HepG2 (cell line): Measurements from ENCODE around the gene EIF5A2. TPM values are rescaled to one million over a fixed set of nuclear protein-coding genes. Genes with fewer than 3 reads are reported as not detected.

Experiments
- ATAC-seq: fragments of 200-7000 bp; cut with Tn5 transposase; 3 replicates; pipeline ENCODE4 v1.9.1; 2020; ENCODE audit warnings: mild to moderate bottlenecking, moderate library complexity
- BruUV-seq: library from RNA; stranded (reverse); fragments of 400-500 nt; replicated peaks from 2 replicates; lab custom pipeline; 2021; lab: Mats Ljungman, UMichigan
- CTCF ChIA-PET: fragments of 300-600 bp; formaldehyde crosslinking; extraction: SDS; loops from one replicate; lab custom pipeline; 2021; ENCODE audit warnings: low total read pairs, inconsistent platforms, low intra/inter-chr PET ratio; lab: Yijun Ruan, JAX
- POLR2A ChIA-PET: fragments of 350-600 bp; sonication (Branson Sonifier 250); formaldehyde crosslinking; loops from one replicate; lab custom pipeline; 2020; ENCODE audit warnings: antibody characterized with exemption, inconsistent platforms; lab: Yijun Ruan, JAX
- DNase-seq: peaks from one replicate; pipeline ENCODE4 v3.0.0-alpha.2; 2015; ENCODE audit warnings: low spot score
- FAIRE-seq: peaks from 3 replicates; lab custom pipeline; 2011; peaks lifted over from hg19 to GRCh38; lab: Jason Lieb, UNC
- H2AFZ ChIP-seq: one replicate; pipeline ENCODE4 v1.6.1; 2011; ENCODE audit warnings: low read length, inconsistent platforms
- H3K27ac ChIP-seq: fragments of 300-600 bp; 3 replicates; pipeline ENCODE4 v1.8.0; 2011; ENCODE audit warnings: mixed run types, mild to moderate bottlenecking, mixed read lengths, low read length, inconsistent platforms; ENCODE audit not compliant: insufficient read depth; ENCODE audit errors: extremely low read length
- H3K27me3 ChIP-seq, 2 experiments: fragments of 200-600 bp in 1 of 2; 2 replicates in 1 of 2; 3 replicates in 1 of 2; pipeline versions ENCODE4 v1.6.0 to v1.8.0; 2011; ENCODE audit warnings: low read length in 2 of 2, mild to moderate bottlenecking in 2 of 2, moderate library complexity in 2 of 2, inconsistent platforms in 1 of 2; ENCODE audit not compliant: insufficient read depth in 2 of 2, control insufficient read depth in 1 of 2
- H3K36me3 ChIP-seq, 2 experiments: fragments of 200-600 bp in 1 of 2; replicated peaks in 1 of 2; 2 replicates in 1 of 2; 3 replicates in 1 of 2; pipeline versions ENCODE4 v1.5.1 to v1.8.0; 2011; ENCODE audit warnings: low read length in 2 of 2, inconsistent platforms in 1 of 2; ENCODE audit not compliant: insufficient read depth in 2 of 2, control insufficient read depth in 1 of 2
- H3K4me1 ChIP-seq: 2 replicates; pipeline ENCODE4 v1.5.1; 2012; ENCODE audit warnings: low read length, inconsistent platforms; ENCODE audit not compliant: insufficient read depth
- H3K4me2 ChIP-seq: 2 replicates; pipeline ENCODE4 v1.6.0; 2011; ENCODE audit warnings: low read depth, low read length, inconsistent platforms
- H3K4me3 ChIP-seq, 3 experiments: fragments of 200-600 bp in 1 of 3; sonication (generic), shearing (Covaris generic) in 1 of 3; replicated peaks in 1 of 3; 2 replicates each; pipeline ENCODE4 v1.5.1; 2011 to 2016; ENCODE audit warnings: low read length in 3 of 3, inconsistent platforms in 2 of 3, low read depth in 2 of 3, mild to moderate bottlenecking in 2 of 3, control low read depth in 1 of 3, mixed read lengths in 1 of 3; ENCODE audit not compliant: insufficient read depth in 1 of 3
- H3K79me2 ChIP-seq: one replicate; pipeline ENCODE4 v1.6.1; 2011; ENCODE audit warnings: low read length, inconsistent platforms; ENCODE audit not compliant: insufficient read depth
- H3K9ac ChIP-seq: 2 replicates; pipeline ENCODE4 v1.6.0; 2011; ENCODE audit warnings: mild to moderate bottlenecking, low read depth, low read length, inconsistent platforms; ENCODE audit not compliant: insufficient read depth
- H3K9me3 ChIP-seq: 2 replicates; pipeline ENCODE4 v1.5.1; 2012; ENCODE audit warnings: mild to moderate bottlenecking, low read length
- H4K20me1 ChIP-seq: 2 replicates; pipeline ENCODE4 v1.6.0; 2011; ENCODE audit warnings: inconsistent platforms, mild to moderate bottlenecking, low read length, moderate library complexity; ENCODE audit not compliant: insufficient read depth
- ATF7-NPFF ChIP-seq: sonication (generic); formaldehyde crosslinking; IDR thresholded peaks from 2 replicates; pipeline ENCODE4 v1.8.1; 2023; ENCODE audit warnings: mild to moderate bottlenecking, low read depth, missing genetic modification reagents, moderate library complexity
- HMG20A ChIP-seq: IDR thresholded peaks from 2 replicates; pipeline ENCODE4 v1.6.1; 2016; ENCODE audit warnings: borderline replicate concordance
- KLF16 ChIP-seq, 2 experiments: sonication (generic) in 1 of 2; formaldehyde crosslinking in 1 of 2; IDR thresholded peaks; 2 replicates each; pipeline versions ENCODE4 v1.6.1 to v1.8.0; 2016 to 2023; ENCODE audit warnings: missing genetic modification reagents in 2 of 2, missing compliant biosample characterization in 1 of 2
- RBM39 ChIP-seq: fragments of 200-400 bp; formaldehyde crosslinking; IDR thresholded peaks from one replicate; pipeline ENCODE4 v1.6.1; 2018; ENCODE audit warnings: antibody characterized with exemption, mild to moderate bottlenecking, low read depth, low read length; ENCODE audit not compliant: poor library complexity, severe bottlenecking
- ZBTB38 ChIP-seq: sonication (generic); formaldehyde crosslinking; IDR thresholded peaks from 2 replicates; pipeline ENCODE4 v1.5.1; 2020; ENCODE audit warnings: mild to moderate bottlenecking, missing genetic modification reagents
- ZBTB42 ChIP-seq: sonication (generic); formaldehyde crosslinking; IDR thresholded peaks from 2 replicates; pipeline ENCODE4 v1.5.0; 2020; ENCODE audit warnings: mild to moderate bottlenecking, missing genetic modification reagents
- ZFP36L2 ChIP-seq: sonication (generic); formaldehyde crosslinking; IDR thresholded peaks from 2 replicates; pipeline ENCODE4 v1.4.0; 2020; ENCODE audit warnings: missing genetic modification reagents
- ZNF225 ChIP-seq: sonication (generic); formaldehyde crosslinking; IDR thresholded peaks from 2 replicates; pipeline ENCODE4 v1.4.0; 2020; ENCODE audit warnings: mild to moderate bottlenecking, missing genetic modification reagents
- ZNF274 ChIP-seq: sonication (generic); formaldehyde crosslinking; IDR thresholded peaks from 2 replicates; pipeline ENCODE4 v1.5.1; 2020; ENCODE audit warnings: mild to moderate bottlenecking, missing genetic modification reagents
- WGBS: methylation state at CpG from one replicate; pipeline ENCODE4 v1.1.6; 2017; ENCODE audit warnings: low lambda C conversion rate; 5-methylcytosine and 5-hydroxymethylcytosine counted together
- in situ Hi-C: cut with HindIII; loops from 2 replicates; pipeline ENCODE4 v1.10.0; 2017; ENCODE audit warnings: low pct_unique_long_range_greater_than_20kb; ENCODE audit not compliant: extremely low pct_ligation_motif_present
- intact Hi-C: fragments of 100-400 bp; cut with micrococcal nuclease; formaldehyde crosslinking; loops from one replicate; pipeline ENCODE4 v1.10.0; 2022; ENCODE audit not compliant: unreplicated experiment
- polyA plus RNA-seq, 8 experiments: library from polyadenylated mRNA; depleted of rRNA in 3 of 8; stranded (reverse) in 7 of 8; unstranded in 1 of 8; fragments of >200 nt; fragmentation: Illumina TruSeq in 4 of 8; extraction: Trizol in 4 of 8; gene quantifications; 2 replicates each; pipeline versions ENCODE4 v1.2.1 to v1.2.3, GENCODE V29; 2011 to 2016; ENCODE audit warnings: low read depth in 4 of 8, missing spikeins in 1 of 8, mixed read lengths in 1 of 8; ENCODE audit not compliant: insufficient read depth in 1 of 8
- total RNA-seq, 5 experiments: library from RNA; depleted of rRNA; stranded (reverse); fragments of >200 nt; fragmentation: Illumina TruSeq; extraction: Trizol; gene quantifications; 2 replicates each; pipeline ENCODE4 v1.2.3, GENCODE V29; 2016; ENCODE audit warnings: low read depth in 1 of 5
- TF ChIP-seq, protein P1 (sequence below): sonication (generic); formaldehyde crosslinking; conservative IDR thresholded peaks from 2 replicates; pipeline ENCODE4 v1.5.0; 2020; ENCODE audit warnings: missing genetic modification reagents
- TF ChIP-seq, protein P2 (sequence below): sonication (generic); formaldehyde crosslinking; IDR thresholded peaks from 2 replicates; pipeline ENCODE4 v1.5.1; 2020; ENCODE audit warnings: missing genetic modification reagents, mild to moderate bottlenecking, borderline replicate concordance
- TF ChIP-seq, protein P3 (sequence below): sonication (generic); formaldehyde crosslinking; IDR thresholded peaks from 2 replicates; pipeline ENCODE4 v1.5.0; 2020; ENCODE audit warnings: mild to moderate bottlenecking, missing genetic modification reagents, borderline replicate concordance
- TF ChIP-seq, protein P4 (sequence below): sonication (generic); formaldehyde crosslinking; IDR thresholded peaks from 2 replicates; pipeline ENCODE4 v1.5.0; 2020; ENCODE audit warnings: missing genetic modification reagents
- TF ChIP-seq, protein P5 (sequence below): sonication (generic); formaldehyde crosslinking; IDR thresholded peaks from 2 replicates; pipeline ENCODE4 v1.8.0; 2022; ENCODE audit warnings: missing genetic modification reagents, mild to moderate bottlenecking, moderate library complexity, borderline replicate concordance

Gene EIF5A2
- total and polyA plus RNA-seq, 2 of the 13 experiments (the other 11 are each of a cell fraction or from before 2014, with no cell fraction given) = 3.5 to 9.4 TPM

DNA sequence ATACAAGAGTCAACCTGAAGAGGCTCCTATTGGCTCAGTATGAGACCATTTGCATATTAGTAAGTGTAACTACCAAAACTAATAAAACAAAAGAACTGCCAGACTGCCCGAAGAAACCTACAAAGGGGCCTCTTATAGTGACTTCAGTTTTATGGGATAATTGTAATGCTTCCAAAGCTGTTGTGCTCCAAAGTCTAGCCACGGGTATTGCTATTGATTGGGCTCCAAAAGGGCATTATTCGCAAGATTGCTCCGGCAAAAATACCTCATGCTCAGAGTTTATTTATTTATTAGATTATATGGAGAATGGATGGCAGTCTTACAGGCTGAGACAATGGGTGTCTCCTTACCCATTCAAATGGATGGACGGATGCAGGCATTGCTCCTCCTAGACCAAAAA is 49.8 kb downstream of the EIF5A2 start (continued):
- TF ChIP-seq, protein P1, sequence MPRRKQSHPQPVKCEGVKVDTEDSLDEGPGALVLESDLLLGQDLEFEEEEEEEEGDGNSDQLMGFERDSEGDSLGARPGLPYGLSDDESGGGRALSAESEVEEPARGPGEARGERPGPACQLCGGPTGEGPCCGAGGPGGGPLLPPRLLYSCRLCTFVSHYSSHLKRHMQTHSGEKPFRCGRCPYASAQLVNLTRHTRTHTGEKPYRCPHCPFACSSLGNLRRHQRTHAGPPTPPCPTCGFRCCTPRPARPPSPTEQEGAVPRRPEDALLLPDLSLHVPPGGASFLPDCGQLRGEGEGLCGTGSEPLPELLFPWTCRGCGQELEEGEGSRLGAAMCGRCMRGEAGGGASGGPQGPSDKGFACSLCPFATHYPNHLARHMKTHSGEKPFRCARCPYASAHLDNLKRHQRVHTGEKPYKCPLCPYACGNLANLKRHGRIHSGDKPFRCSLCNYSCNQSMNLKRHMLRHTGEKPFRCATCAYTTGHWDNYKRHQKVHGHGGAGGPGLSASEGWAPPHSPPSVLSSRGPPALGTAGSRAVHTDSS = no peak
- TF ChIP-seq ZFP36L2 (CRISPR knock-in tag) (no peak), RBM39 (no peak), ZBTB38 (CRISPR knock-in tag) (no peak), ZBTB42 (CRISPR knock-in tag) (no peak), ZNF274 (CRISPR knock-in tag) (no peak)
- TF ChIP-seq, protein P2, sequence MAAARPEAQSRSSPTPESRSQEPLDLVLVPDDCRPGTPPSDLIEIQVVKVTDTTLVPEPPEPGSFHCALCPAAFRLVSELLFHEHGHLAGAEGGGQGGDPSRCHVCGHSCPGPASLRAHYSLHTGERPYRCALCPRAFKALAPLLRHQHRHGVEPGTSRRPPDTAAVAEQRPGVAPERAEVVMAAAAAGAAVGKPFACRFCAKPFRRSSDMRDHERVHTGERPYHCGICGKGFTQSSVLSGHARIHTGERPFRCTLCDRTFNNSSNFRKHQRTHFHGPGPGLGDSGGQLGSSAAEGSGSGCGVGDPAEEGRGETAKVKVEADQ (CRISPR knock-in tag) = no peak
- TF ChIP-seq, protein P3, sequence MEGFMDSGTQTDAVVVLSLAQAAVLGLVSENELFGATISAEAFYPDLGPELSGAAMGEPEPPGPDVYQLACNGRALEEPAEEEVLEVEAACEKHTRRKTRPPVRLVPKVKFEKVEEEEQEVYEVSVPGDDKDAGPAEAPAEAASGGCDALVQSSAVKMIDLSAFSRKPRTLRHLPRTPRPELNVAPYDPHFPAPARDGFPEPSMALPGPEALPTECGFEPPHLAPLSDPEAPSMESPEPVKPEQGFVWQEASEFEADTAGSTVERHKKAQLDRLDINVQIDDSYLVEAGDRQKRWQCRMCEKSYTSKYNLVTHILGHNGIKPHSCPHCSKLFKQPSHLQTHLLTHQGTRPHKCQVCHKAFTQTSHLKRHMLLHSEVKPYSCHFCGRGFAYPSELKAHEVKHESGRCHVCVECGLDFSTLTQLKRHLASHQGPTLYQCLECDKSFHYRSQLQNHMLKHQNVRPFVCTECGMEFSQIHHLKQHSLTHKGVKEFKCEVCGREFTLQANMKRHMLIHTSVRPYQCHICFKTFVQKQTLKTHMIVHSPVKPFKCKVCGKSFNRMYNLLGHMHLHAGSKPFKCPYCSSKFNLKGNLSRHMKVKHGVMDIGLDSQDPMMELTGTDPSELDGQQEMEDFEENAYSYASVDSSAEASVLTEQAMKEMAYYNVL = no peak

DNA sequence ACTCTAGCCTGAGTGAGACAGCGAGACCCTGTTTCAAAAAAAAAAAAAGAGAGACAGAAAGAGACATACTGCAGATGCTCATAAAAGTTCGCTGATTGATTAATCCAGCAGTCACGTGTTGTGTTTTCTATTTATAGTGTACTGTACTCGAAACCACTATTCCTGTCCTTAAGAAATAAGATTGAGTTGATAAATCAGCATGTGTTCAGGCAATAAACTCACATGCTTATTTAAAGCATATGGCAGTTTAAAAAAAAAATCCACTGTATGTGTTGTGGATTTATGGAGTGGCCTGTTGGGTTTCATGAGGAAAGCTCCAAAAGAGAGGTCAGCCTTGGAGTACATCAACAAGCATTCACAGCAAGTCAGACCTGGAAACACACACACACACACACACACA is 56.1 kb downstream of the EIF5A2 start:
- in situ Hi-C loops = no loop called here
- TF ChIP-seq ATF7-NPFF (CRISPR knock-in tag) = no peak
- TF ChIP-seq, protein P4, sequence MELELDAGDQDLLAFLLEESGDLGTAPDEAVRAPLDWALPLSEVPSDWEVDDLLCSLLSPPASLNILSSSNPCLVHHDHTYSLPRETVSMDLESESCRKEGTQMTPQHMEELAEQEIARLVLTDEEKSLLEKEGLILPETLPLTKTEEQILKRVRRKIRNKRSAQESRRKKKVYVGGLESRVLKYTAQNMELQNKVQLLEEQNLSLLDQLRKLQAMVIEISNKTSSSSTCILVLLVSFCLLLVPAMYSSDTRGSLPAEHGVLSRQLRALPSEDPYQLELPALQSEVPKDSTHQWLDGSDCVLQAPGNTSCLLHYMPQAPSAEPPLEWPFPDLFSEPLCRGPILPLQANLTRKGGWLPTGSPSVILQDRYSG (CRISPR knock-in tag) = no peak
- no peak for TF ChIP-seq KLF16 (CRISPR knock-in tag; IDR thresholded peaks at IDR 0.05)
- TF ChIP-seq, protein P5, sequence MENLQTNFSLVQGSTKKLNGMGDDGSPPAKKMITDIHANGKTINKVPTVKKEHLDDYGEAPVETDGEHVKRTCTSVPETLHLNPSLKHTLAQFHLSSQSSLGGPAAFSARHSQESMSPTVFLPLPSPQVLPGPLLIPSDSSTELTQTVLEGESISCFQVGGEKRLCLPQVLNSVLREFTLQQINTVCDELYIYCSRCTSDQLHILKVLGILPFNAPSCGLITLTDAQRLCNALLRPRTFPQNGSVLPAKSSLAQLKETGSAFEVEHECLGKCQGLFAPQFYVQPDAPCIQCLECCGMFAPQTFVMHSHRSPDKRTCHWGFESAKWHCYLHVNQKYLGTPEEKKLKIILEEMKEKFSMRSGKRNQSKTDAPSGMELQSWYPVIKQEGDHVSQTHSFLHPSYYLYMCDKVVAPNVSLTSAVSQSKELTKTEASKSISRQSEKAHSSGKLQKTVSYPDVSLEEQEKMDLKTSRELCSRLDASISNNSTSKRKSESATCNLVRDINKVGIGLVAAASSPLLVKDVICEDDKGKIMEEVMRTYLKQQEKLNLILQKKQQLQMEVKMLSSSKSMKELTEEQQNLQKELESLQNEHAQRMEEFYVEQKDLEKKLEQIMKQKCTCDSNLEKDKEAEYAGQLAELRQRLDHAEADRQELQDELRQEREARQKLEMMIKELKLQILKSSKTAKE = no peak
- no peak for TF ChIP-seq HMG20A (CRISPR knock-in tag)
- TF ChIP-seq ZNF225 (CRISPR knock-in tag) = no peak

More for the DNA sequence above, 56.1 kb downstream of the EIF5A2 start:
- DNase-seq (no peak), ATAC-seq (no peak), FAIRE-seq (no peak)
- H4K20me1 ChIP-seq = no peaks in the 10 kb centered on the region
- H3K4me3 ChIP-seq = no peak overlapping the region
- H3K4me2 ChIP-seq = no peak overlapping the region
- no peaks in the 10 kb centered on the region for H3K36me3 ChIP-seq
- H2AFZ ChIP-seq = no peak overlapping the region
- H3K27me3 ChIP-seq = 0 out of 5 replicates have a peak, but pooled peaks cover 0 to 5% of the 10 kb centered on the region in 2 experiments
- H3K9me3 ChIP-seq = no peaks in the 10 kb centered on the region
- BruUV-seq = no TSS peak
- H3K9ac ChIP-seq = no peak overlapping the region
- ChIA-PET CTCF (no interaction called here), POLR2A (interaction anchor here (1.0 kb wide), 1 partner anchor 17 kb away, joined by 5 read pairs; the partner anchor contains the start of gene RPL22L1)
- intact Hi-C loops = no loop called here
- 11% methylated on average over 4 of the region's 4 CpGs for WGBS
- H3K79me2 ChIP-seq = no peaks in the 10 kb centered on the region
- peaks cover 6% of the 10 kb centered on the region; the same call in 1 of the 2 replicates for H3K4me1 ChIP-seq
- H3K27ac ChIP-seq = no peak overlapping the region
